HL-60 (cell line): ENCODE data around the gene TEAD4.

Experiments
- DNase-seq, 2 experiments: peaks; one replicate each; pipeline ENCODE4 v3.0.0-alpha.2; 2010 to 2020; ENCODE audit warnings: low read depth in 1 of 2, low spot score in 1 of 2
- H3K27ac ChIP-seq: fragments of 250-450 bp; sonication (Bioruptor Pico); replicated peaks from 2 replicates; pipeline ENCODE4 v1.5.1; 2020; ENCODE audit warnings: mild to moderate bottlenecking, moderate library complexity
- H3K27me3 ChIP-seq: fragments of 250-450 bp; sonication (Bioruptor Pico); 2 replicates; pipeline ENCODE4 v1.5.1; 2021; ENCODE audit warnings: mild to moderate bottlenecking, moderate library complexity; ENCODE audit not compliant: insufficient read depth, poor library complexity, severe bottlenecking
- H3K4me3 ChIP-seq: replicated peaks from 2 replicates; pipeline ENCODE4 v1.5.1; 2011; ENCODE audit warnings: mild to moderate bottlenecking, control low read depth, low read length; ENCODE audit not compliant: insufficient read depth
- GABPA ChIP-seq: IDR thresholded peaks from 2 replicates; pipeline ENCODE4 v1.6.1; 2012; ENCODE audit warnings: low read depth
- POLR2AphosphoS5 ChIP-seq: IDR thresholded peaks from 2 replicates; pipeline ENCODE4 v1.6.1; 2012; ENCODE audit warnings: low read depth
- SPI1 ChIP-seq: IDR thresholded peaks from 2 replicates; pipeline ENCODE4 v1.6.1; 2012; ENCODE audit warnings: low read depth, mild to moderate bottlenecking, borderline replicate concordance
- TF ChIP-seq, protein P1 (sequence below): IDR thresholded peaks from one replicate; pipeline ENCODE4 v1.5.1; 2011; ENCODE audit warnings: low read length, control low read depth, inconsistent platforms; ENCODE audit not compliant: insufficient read depth
- TF ChIP-seq, protein P2 (sequence below): IDR thresholded peaks from 2 replicates; pipeline ENCODE4 v1.6.1; 2012; ENCODE audit warnings: low read depth; ENCODE audit not compliant: insufficient replicate concordance

The TEAD4 gene

DNA sequence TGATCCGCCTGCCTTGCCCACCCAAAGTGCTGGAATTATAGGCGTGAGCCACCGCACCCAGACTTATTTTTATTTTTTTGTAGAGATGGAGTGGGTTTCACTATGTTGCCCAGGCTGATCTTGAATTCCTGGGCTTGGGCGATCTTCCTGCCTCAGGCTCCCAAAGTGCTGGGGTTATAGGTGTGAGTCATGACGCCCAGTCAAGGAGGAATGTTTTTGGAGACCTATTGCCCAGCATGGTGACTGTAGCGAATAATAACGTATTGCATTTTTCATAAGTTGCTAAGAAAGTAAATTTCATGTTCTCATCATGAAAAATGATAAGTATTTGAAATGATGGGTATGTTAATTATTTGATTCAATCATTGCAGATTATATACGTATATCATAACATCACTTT is 46.5 kb downstream of the TEAD4 start:
- TF ChIP-seq POLR2AphosphoS5, result no peak
- no peak for TF ChIP-seq SPI1
- TF ChIP-seq, protein P1, sequence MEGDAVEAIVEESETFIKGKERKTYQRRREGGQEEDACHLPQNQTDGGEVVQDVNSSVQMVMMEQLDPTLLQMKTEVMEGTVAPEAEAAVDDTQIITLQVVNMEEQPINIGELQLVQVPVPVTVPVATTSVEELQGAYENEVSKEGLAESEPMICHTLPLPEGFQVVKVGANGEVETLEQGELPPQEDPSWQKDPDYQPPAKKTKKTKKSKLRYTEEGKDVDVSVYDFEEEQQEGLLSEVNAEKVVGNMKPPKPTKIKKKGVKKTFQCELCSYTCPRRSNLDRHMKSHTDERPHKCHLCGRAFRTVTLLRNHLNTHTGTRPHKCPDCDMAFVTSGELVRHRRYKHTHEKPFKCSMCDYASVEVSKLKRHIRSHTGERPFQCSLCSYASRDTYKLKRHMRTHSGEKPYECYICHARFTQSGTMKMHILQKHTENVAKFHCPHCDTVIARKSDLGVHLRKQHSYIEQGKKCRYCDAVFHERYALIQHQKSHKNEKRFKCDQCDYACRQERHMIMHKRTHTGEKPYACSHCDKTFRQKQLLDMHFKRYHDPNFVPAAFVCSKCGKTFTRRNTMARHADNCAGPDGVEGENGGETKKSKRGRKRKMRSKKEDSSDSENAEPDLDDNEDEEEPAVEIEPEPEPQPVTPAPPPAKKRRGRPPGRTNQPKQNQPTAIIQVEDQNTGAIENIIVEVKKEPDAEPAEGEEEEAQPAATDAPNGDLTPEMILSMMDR, result no peak
- no peak for TF ChIP-seq GABPA
- TF ChIP-seq, protein P2, sequence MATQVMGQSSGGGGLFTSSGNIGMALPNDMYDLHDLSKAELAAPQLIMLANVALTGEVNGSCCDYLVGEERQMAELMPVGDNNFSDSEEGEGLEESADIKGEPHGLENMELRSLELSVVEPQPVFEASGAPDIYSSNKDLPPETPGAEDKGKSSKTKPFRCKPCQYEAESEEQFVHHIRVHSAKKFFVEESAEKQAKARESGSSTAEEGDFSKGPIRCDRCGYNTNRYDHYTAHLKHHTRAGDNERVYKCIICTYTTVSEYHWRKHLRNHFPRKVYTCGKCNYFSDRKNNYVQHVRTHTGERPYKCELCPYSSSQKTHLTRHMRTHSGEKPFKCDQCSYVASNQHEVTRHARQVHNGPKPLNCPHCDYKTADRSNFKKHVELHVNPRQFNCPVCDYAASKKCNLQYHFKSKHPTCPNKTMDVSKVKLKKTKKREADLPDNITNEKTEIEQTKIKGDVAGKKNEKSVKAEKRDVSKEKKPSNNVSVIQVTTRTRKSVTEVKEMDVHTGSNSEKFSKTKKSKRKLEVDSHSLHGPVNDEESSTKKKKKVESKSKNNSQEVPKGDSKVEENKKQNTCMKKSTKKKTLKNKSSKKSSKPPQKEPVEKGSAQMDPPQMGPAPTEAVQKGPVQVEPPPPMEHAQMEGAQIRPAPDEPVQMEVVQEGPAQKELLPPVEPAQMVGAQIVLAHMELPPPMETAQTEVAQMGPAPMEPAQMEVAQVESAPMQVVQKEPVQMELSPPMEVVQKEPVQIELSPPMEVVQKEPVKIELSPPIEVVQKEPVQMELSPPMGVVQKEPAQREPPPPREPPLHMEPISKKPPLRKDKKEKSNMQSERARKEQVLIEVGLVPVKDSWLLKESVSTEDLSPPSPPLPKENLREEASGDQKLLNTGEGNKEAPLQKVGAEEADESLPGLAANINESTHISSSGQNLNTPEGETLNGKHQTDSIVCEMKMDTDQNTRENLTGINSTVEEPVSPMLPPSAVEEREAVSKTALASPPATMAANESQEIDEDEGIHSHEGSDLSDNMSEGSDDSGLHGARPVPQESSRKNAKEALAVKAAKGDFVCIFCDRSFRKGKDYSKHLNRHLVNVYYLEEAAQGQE, result no peak
- DNase-seq, result no peak
- H3K27ac ChIP-seq, result no peak overlapping the region
- H3K4me3 ChIP-seq, result no peak overlapping the region
- no peaks in the 10 kb centered on the region for H3K27me3 ChIP-seq

DNA sequence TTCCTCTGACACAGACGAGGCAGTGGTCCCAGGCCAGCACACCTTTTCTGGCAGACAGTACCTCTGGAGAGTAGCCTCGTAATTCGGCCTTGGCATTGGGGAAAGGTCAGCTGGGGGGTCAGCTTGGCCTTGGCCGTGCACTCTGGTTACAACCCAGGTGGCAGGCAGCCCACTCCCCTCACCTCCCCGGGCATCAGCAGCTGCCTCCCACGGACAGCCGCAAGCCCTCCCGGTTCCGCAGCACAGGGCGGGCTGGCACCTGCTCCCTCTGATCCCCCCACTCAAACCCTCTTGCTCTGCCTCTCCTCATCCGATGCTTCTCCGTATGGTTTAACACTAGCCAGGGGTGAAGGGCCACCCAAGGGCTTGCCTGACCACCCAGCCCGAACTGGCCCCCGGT is 50.6 kb downstream of the TEAD4 start:
- H3K27me3 ChIP-seq, result no peaks in the 10 kb centered on the region
- H3K27ac ChIP-seq, result no peak overlapping the region
- no peak overlapping the region for H3K4me3 ChIP-seq
- TF ChIP-seq POLR2AphosphoS5 (no peak), GABPA (no peak), SPI1 (no peak)
- TF ChIP-seq, protein P2, result no peak
- TF ChIP-seq, protein P1, result no peak
- DNase-seq, result no peak

DNA sequence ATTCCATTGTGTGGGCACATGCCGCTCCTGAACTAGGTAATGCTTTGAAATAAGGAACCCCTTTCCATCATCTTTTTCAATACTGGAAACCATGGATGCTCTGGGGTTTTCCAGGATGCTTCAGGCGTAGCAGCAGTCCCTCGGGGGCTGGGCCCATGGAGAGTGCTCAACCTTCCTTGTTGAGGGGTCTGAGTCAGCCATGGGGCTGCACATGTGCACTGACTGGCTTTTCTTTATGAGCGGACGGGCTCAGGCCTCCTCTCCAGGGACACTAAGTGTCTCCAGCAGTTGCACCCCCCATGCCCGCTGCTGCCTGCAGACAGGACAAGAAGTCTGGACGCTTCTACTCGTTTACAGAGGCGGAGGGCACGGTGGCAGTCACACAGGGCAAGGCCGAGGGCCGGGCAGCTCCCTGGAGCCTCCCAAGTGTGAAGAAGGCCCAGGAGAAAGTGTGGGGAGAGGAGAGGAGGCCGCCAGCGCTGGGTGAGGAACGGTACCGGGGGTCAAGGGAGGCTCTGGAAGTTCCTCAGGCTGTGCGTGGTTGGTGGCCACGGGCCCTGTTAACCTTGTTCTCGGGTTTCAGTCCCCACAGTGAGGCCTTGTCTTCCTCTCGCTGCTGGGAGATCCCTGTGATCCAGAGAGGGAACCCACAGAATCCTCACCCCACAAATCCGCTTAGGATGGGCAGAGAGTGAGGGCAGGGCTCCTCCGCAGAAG is 51.2 kb downstream of the TEAD4 start:
- no peak for DNase-seq
- no peak overlapping the region for H3K27ac ChIP-seq
- no peak overlapping the region for H3K4me3 ChIP-seq
- TF ChIP-seq, protein P2, result no peak
- TF ChIP-seq POLR2AphosphoS5 (no peak), GABPA (no peak), SPI1 (no peak)
- TF ChIP-seq, protein P1, result no peak
- H3K27me3 ChIP-seq, result no peaks in the 10 kb centered on the region
